Activated T-cell treated with anti-CD3 and anti-CD28 coated beads for 24 hours (primary cell): ENCODE data around the gene MACROH2A2.
"Not testable (repeated sequence)": the region's sequence is repeated elsewhere in the genome, so short reads cannot be mapped to it uniquely, and the experiment has no call there.

Source experiments
- DNase-seq: peaks from one replicate; pipeline ENCODE4 v3.0.0-alpha.2; 2020; ENCODE audit warnings: low read depth

Gene MACROH2A2

GRCh38 chr10:70052462-70053217, at the start of gene MACROH2A2:
Gene MACROH2A2, plus strand, starts transcription at chr10:70052846. Its CDS starts 22,813 bp downstream, at chr10:70075659.
- no peak for DNase-seq

GRCh38 chr10:70007116-70007820, 45.4 kb upstream of the MACROH2A2 start:
- DNase-seq, result no peak

GRCh38 chr10:70031215-70031614, 21.4 kb upstream of the MACROH2A2 start:
- DNase-seq, result no peak

GRCh38 chr10:70032667-70033289, 19.9 kb upstream of the MACROH2A2 start:
- no peak for DNase-seq

GRCh38 chr10:70034232-70034631, 18.4 kb upstream of the MACROH2A2 start:
- DNase-seq, result no peak

GRCh38 chr10:70035531-70035930, 17.1 kb upstream of the MACROH2A2 start:
- no peak for DNase-seq

- DNase-seq, result no peak
These were observed 13.7 kb upstream of the MACROH2A2 start for GRCh38 chr10:70038923-70039322.

- no peak for DNase-seq
These were observed 11.6 kb upstream of the MACROH2A2 start for GRCh38 chr10:70041016-70041415.

GRCh38 chr10:70041739-70042138, 10.9 kb upstream of the MACROH2A2 start:
- not testable (repeated sequence) for DNase-seq

GRCh38 chr10:70047066-70047465, 5.6 kb upstream of the MACROH2A2 start:
- not testable (repeated sequence) for DNase-seq

GRCh38 chr10:70048030-70048723, 4.5 kb upstream of the MACROH2A2 start:
- DNase-seq, result no peak

- no peak for DNase-seq
These were observed 798 bp upstream of the MACROH2A2 start for GRCh38 chr10:70051848-70052247.

- no peak for DNase-seq
These were observed 683 bp downstream of the MACROH2A2 start for GRCh38 chr10:70053218-70053840.

GRCh38 chr10:70053841-70054288, 1.2 kb downstream of the MACROH2A2 start:
- DNase-seq, result no peak

GRCh38 chr10:70054902-70055301, 2.3 kb downstream of the MACROH2A2 start:
- DNase-seq, result no peak

- DNase-seq, result no peak
These were observed 2.9 kb downstream of the MACROH2A2 start for GRCh38 chr10:70055550-70055949.

GRCh38 chr10:70057306-70057705, 4.7 kb downstream of the MACROH2A2 start:
- DNase-seq, result no peak

GRCh38 chr10:70060389-70060788, 7.7 kb downstream of the MACROH2A2 start:
- no peak for DNase-seq

GRCh38 chr10:70063418-70064098, 10.9 kb downstream of the MACROH2A2 start:
- no peak for DNase-seq

- no peak for DNase-seq
These were observed 11.8 kb downstream of the MACROH2A2 start for GRCh38 chr10:70064486-70064885.

- no peak for DNase-seq
These were observed 13.5 kb downstream of the MACROH2A2 start for GRCh38 chr10:70066190-70066589.
